HG02610 (cell line): ENCODE data around the gene RAP1GAP2.
"Not testable (repeated sequence)": the region's sequence is repeated elsewhere in the genome, so short reads cannot be mapped to it uniquely, and the experiment has no call there.

ENCODE experiments used
- ATAC-seq: cut with Tn5 transposase; IDR thresholded peaks from one replicate; pipeline ENCODE4 v1.9.1; 2021; ENCODE audit warnings: mild to moderate bottlenecking, moderate library complexity; ENCODE audit not compliant: unreplicated experiment

RAP1GAP2 gene

GRCh38 chr17:2796164-2797125 is at the start of gene RAP1GAP2:
Gene RAP1GAP2, plus strand, starts transcription at chr17:2796438. Its CDS starts 90 bp downstream, at chr17:2796528.
- no peak for ATAC-seq

- ATAC-seq: no peak
These were observed 47.0 kb upstream of the RAP1GAP2 start, which contains the start of gene CCDC92B for GRCh38 chr17:2749058-2749783. Gene CCDC92B, minus strand, starts transcription at chr17:2749652. Its CDS starts 14,507 bp downstream, at chr17:2735145.

GRCh38 chr17:2749784-2750181 is 46.5 kb upstream of the RAP1GAP2 start:
- no peak for ATAC-seq

DNA sequence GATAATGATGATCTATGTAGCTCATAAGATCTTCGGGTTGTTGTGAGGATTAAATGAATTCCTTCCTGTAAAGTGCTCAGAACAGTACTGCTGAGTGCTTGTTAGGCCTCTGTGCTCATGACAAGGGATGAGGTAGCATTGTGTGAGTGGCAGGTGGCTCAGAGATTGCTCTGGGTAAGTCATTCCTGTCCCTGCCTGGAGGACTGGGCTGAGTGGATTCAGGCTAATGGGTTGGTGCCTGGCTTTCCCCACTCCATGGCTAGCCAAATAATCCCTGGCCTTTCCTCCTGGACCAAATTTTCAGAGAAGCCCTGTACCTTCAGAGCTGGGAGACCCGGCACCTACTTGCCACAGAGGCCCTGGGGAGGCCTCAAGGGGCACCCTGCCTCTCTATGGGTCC is 45.5 kb upstream of the RAP1GAP2 start:
- no peak for ATAC-seq

- no peak for ATAC-seq
These were observed 44.7 kb upstream of the RAP1GAP2 start for GRCh38 chr17:2751491-2751890.

DNA sequence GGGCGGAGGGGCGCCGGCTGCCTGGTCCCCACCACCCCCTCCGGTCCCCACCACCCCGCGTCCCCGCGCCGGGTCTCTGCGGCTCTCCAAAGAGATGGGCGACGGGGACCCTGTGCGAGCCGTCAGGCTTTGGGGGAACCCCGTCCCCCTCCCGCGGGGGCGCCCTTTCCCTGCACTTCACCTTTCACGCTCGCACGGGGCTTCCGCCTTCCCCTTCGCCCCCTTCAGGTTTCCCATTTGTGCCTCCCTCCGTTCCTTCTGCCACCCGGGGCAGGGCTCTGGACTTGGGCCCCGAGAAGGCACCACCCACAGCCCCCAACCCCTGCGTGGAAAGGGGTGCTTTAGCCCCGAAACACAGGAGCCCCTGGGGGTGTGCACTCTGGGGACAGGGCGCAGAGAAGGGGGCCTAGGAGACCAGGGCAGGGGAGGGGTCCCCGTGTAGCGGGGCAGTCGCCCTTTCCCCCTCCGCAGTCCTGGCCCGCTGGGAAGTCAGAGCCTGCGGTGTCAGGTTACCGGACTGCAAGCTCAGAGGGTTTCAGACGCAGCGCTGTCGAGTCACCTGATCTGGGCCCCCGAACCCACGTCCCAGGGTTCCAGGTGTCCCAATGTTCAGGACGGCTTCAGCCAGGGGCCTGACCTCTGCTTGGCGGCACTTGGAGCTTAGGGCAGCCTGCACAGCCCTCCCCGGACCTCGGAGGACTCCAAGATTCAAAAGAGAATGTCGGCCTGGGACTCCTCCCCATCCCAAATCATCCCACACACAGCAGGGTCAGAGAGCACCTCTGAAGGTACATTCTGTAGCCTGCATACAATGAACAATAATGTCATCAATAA is 40.1 kb upstream of the RAP1GAP2 start:
- ATAC-seq: no peak

GRCh38 chr17:2758870-2759269 is 37.4 kb upstream of the RAP1GAP2 start:
- ATAC-seq: no peak

DNA sequence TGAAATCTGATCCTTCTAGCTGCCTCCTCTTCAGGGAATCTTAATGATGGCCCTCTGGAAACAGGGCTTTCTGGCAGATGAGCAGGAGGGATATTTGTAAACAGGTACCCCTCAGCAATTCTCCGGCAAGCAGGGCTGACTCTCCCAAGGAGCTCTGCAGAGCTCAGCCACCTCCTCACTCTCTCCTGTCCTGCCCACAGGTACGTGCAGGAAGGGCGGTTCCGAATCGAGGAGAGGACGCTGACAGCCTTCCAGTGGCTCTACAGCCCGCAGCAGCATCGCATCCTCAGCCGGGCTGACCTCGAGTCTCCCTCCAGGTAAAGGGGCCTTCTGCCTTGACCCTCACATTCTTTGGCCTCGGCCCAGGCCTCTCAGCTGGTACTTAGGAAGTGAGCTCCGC is 26.1 kb upstream of the RAP1GAP2 start:
- ATAC-seq: no peak

DNA sequence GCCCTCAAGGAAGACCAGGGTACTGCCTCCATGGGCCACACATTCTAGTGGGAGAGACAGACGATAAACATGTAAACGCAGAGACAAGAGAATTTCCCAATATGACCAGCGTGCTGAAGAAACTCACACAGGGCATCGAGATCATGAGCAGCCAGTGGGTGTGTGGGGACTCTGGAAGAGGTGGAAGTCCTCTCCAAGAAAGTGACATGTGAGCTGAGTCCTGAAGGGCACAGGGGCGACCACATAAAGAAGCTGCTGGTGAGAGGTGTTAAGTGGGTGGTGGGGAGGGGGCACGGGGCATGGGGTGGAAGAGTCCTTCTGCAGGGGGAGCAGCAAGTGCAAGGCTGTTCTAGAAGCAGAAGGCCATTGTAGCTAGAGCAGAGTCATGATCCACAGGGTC is 21.0 kb upstream of the RAP1GAP2 start:
- ATAC-seq: no peak

DNA sequence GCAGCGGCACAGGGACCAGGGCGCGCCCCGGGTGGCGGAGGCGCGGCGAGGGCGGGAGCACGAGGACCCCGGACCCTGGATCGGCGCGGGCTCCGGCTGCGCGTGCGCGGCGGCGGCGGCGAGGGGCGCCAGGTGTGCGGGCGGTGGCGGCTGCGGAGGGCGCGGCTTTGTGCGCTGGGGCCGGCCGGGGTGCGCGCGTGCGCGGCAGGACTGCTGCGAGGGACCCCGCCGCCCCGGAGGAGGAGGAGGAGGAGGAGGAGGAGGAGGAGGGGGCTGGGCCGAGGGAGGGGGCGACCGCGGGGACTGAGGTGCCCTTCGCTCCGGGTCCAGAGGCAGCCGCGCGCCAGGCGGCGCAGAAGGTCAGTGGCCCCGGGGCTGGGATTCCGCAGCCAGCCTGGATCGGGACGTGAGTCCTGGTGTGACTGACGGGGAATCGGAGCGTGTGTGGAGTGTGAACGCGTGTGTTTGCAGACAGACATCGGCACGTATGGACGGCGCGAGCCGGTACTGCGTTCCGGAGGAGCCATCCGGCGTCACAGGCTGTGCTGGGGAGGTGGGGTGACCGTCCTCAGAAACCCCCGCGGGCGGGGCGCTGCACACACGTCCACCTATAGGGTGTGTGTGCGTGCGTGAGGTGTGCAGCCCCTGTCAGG is 19.5 kb upstream of the RAP1GAP2 start:
- ATAC-seq: no peak

- no peak for ATAC-seq
These were observed 18.9 kb upstream of the RAP1GAP2 start for GRCh38 chr17:2777242-2777867.

DNA sequence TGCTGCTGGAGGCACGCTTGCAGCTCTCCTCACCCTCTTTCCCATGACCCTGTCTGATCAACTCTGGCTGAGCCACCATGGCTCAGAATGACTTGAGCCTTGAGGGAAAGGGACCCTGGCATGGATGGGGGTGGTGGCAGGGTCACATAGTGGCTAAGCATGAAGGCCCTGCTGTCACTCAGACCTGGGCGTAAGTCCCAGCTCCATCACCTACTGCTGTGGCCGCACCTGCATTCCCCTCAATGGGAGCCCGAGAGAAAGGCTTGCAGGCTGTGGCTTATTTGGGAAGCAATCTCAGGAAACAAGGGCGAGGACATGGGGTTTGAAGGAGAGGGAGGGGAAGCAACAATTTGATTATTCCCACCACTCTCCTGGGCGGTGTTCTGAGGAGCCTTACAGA is 17.7 kb upstream of the RAP1GAP2 start:
- ATAC-seq: no peak

- no peak for ATAC-seq
These were observed 16.7 kb upstream of the RAP1GAP2 start for GRCh38 chr17:2779545-2779944.

DNA sequence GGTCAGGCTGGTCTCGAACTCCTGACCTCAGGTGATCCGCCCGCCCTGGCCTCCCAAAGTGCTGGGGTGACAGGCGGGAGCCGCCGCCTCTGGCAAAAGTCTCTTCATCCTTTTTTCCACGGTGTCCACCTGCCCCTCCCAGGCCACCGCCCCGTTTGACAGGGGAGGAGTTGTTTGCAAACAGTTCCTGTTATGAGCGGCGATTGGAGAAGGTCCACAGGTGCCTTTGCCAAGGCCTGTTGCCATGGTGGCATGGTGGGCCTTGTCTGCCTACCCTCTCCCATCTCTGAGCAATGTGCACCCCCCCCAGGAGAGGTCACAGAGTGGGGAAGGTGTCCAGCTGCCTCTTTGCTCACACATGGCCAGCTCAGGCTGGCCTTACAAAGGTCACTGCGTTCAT is 16.0 kb upstream of the RAP1GAP2 start:
- no peak for ATAC-seq

DNA sequence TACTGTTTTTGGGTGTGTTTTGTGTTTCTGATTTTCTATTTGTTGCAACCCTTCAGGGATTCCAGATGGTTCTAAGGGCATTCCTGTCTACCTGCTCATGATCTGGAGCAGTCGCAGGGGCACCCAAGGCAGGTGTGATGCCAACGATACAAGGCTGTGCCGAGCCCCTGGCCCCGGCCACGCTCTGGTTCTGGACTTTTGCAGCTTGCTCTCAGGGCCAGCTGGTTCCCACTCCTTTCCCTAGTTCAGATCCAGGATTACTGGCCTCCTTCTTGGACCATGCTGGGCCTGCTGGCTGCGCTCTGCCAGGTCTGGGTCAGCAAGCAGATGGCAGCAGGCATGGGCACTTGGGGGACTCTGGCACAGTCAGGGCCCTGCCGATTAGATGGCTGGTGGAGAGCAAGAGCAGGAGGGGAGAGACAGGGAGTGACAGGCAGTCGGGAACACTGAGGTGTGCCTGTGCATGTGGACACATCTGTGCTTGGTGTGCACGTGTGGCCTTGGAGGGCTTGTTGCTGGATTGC is 15.2 kb upstream of the RAP1GAP2 start:
- no peak for ATAC-seq

GRCh38 chr17:2781598-2781997 is 14.6 kb upstream of the RAP1GAP2 start:
- ATAC-seq: not testable (repeated sequence)

DNA sequence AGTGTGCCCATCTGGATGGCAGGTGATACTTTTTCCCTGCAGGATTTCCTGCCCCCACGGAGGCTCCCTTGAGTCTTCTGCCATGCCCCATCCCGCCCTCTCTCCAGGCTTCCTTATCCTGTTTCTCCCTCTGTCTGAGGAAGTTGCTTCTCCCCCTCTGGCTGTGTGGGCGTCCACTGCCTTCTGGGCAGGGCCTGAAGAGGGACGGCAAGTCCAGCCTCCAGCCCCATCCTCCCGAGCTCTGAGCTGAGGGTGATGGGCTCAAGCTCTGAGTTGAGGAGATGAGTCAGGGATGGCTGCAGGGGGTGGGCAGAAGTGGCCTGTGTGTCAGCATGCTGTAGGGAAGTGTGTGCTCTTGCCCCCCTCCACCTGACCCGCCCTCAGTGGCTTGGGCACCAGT is 14.2 kb upstream of the RAP1GAP2 start:
- ATAC-seq: no peak

GRCh38 chr17:2783310-2784030 is 12.8 kb upstream of the RAP1GAP2 start:
- no peak for ATAC-seq

DNA sequence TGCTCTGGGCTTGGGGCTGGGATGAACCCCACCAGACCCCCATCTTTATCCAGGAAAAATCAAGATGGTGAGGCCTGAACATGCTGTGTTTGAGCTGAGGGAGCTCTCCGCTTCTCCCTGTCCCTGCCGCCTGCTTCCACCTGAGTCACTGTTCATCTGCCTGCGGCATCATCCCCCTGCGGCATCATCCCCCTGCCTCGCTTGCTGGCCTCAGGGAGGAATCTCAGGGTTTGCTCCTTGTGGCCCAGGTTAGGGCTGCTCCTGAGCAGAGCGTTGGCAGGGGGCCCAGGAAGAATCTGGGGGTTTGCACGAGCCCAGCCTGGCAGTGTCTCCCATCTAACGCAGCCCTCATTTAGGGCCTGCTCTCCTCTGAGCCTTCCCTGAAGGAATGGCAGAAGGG is 11.4 kb upstream of the RAP1GAP2 start:
- no peak for ATAC-seq
